HepG2 (cell line): ENCODE measurements around the gene DND1. TPM values are rescaled to one million over a fixed set of nuclear protein-coding genes. Genes with fewer than 3 reads are reported as not detected.

Experiments
- ATAC-seq: fragments of 200-7000 bp; cut with Tn5 transposase; 3 replicates; pipeline ENCODE4 v1.9.1; 2020; ENCODE audit warnings: mild to moderate bottlenecking, moderate library complexity
- BruUV-seq: library from RNA; stranded (reverse); fragments of 400-500 nt; replicated peaks from 2 replicates; lab custom pipeline; 2021; lab: Mats Ljungman, UMichigan
- CTCF ChIA-PET: fragments of 300-600 bp; formaldehyde crosslinking; extraction: SDS; loops from one replicate; lab custom pipeline; 2021; ENCODE audit warnings: low total read pairs, inconsistent platforms, low intra/inter-chr PET ratio; lab: Yijun Ruan, JAX
- POLR2A ChIA-PET: fragments of 350-600 bp; sonication (Branson Sonifier 250); formaldehyde crosslinking; loops from one replicate; lab custom pipeline; 2020; ENCODE audit warnings: antibody characterized with exemption, inconsistent platforms; lab: Yijun Ruan, JAX
- DNase-seq: peaks from one replicate; pipeline ENCODE4 v3.0.0-alpha.2; 2015; ENCODE audit warnings: low spot score
- FAIRE-seq: peaks from 3 replicates; lab custom pipeline; 2011; peaks lifted over from hg19 to GRCh38; lab: Jason Lieb, UNC
- H2AFZ ChIP-seq: one replicate; pipeline ENCODE4 v1.6.1; 2011; ENCODE audit warnings: low read length, inconsistent platforms
- H3K27ac ChIP-seq: fragments of 300-600 bp; 3 replicates; pipeline ENCODE4 v1.8.0; 2011; ENCODE audit warnings: mixed run types, mild to moderate bottlenecking, mixed read lengths, low read length, inconsistent platforms; ENCODE audit not compliant: insufficient read depth; ENCODE audit errors: extremely low read length
- H3K27me3 ChIP-seq, 2 experiments: fragments of 200-600 bp in 1 of 2; 2 replicates in 1 of 2; 3 replicates in 1 of 2; pipeline versions ENCODE4 v1.6.0 to v1.8.0; 2011; ENCODE audit warnings: low read length in 2 of 2, mild to moderate bottlenecking in 2 of 2, moderate library complexity in 2 of 2, inconsistent platforms in 1 of 2; ENCODE audit not compliant: insufficient read depth in 2 of 2, control insufficient read depth in 1 of 2
- H3K36me3 ChIP-seq, 2 experiments: fragments of 200-600 bp in 1 of 2; replicated peaks in 1 of 2; 2 replicates in 1 of 2; 3 replicates in 1 of 2; pipeline versions ENCODE4 v1.5.1 to v1.8.0; 2011; ENCODE audit warnings: low read length in 2 of 2, inconsistent platforms in 1 of 2; ENCODE audit not compliant: insufficient read depth in 2 of 2, control insufficient read depth in 1 of 2
- H3K4me1 ChIP-seq: 2 replicates; pipeline ENCODE4 v1.5.1; 2012; ENCODE audit warnings: low read length, inconsistent platforms; ENCODE audit not compliant: insufficient read depth
- H3K4me2 ChIP-seq: 2 replicates; pipeline ENCODE4 v1.6.0; 2011; ENCODE audit warnings: low read depth, low read length, inconsistent platforms
- H3K4me3 ChIP-seq, 3 experiments: fragments of 200-600 bp in 1 of 3; sonication (generic), shearing (Covaris generic) in 1 of 3; replicated peaks in 1 of 3; 2 replicates each; pipeline ENCODE4 v1.5.1; 2011 to 2016; ENCODE audit warnings: low read length in 3 of 3, inconsistent platforms in 2 of 3, low read depth in 2 of 3, mild to moderate bottlenecking in 2 of 3, control low read depth in 1 of 3, mixed read lengths in 1 of 3; ENCODE audit not compliant: insufficient read depth in 1 of 3
- H3K79me2 ChIP-seq: one replicate; pipeline ENCODE4 v1.6.1; 2011; ENCODE audit warnings: low read length, inconsistent platforms; ENCODE audit not compliant: insufficient read depth
- H3K9ac ChIP-seq: 2 replicates; pipeline ENCODE4 v1.6.0; 2011; ENCODE audit warnings: mild to moderate bottlenecking, low read depth, low read length, inconsistent platforms; ENCODE audit not compliant: insufficient read depth
- H3K9me3 ChIP-seq: 2 replicates; pipeline ENCODE4 v1.5.1; 2012; ENCODE audit warnings: mild to moderate bottlenecking, low read length
- H4K20me1 ChIP-seq: 2 replicates; pipeline ENCODE4 v1.6.0; 2011; ENCODE audit warnings: inconsistent platforms, mild to moderate bottlenecking, low read length, moderate library complexity; ENCODE audit not compliant: insufficient read depth
- BRF2 ChIP-seq: sonication (generic); formaldehyde crosslinking; IDR thresholded peaks from 2 replicates; pipeline ENCODE4 v1.8.1; 2022; ENCODE audit warnings: mild to moderate bottlenecking, missing genetic modification reagents
- FOSL2 ChIP-seq: sonication (generic); formaldehyde crosslinking; IDR thresholded peaks from 2 replicates; pipeline ENCODE4 v1.4.0; 2020; ENCODE audit warnings: missing genetic modification reagents
- KDM3A ChIP-seq: IDR thresholded peaks from 2 replicates; pipeline ENCODE4 v1.6.1; 2018; ENCODE audit warnings: low read depth, missing compliant biosample characterization
- MAZ ChIP-seq, 2 experiments: sonication (generic) in 1 of 2; formaldehyde crosslinking in 1 of 2; IDR thresholded peaks; 2 replicates each; pipeline versions ENCODE4 v1.5.0 to v1.6.1; 2012 to 2020; ENCODE audit warnings: low read depth in 2 of 2, mild to moderate bottlenecking in 2 of 2, borderline replicate concordance in 1 of 2, improper control_type of control experiment in 1 of 2, low read length in 1 of 2, missing genetic modification reagents in 1 of 2, moderate library complexity in 1 of 2
- MEIS2 ChIP-seq: sonication (generic); formaldehyde crosslinking; IDR thresholded peaks from 2 replicates; pipeline ENCODE4 v1.9.0; 2021; ENCODE audit warnings: mild to moderate bottlenecking, missing genetic modification reagents
- NFATC3 ChIP-seq: sonication (generic); formaldehyde crosslinking; IDR thresholded peaks from 2 replicates; pipeline ENCODE4 v1.5.1; 2020; ENCODE audit warnings: mild to moderate bottlenecking, missing genetic modification reagents
- SMYD3 ChIP-seq: sonication (generic); formaldehyde crosslinking; IDR thresholded peaks from 2 replicates; pipeline ENCODE4 v1.8.1; 2023; ENCODE audit warnings: mild to moderate bottlenecking, missing genetic modification reagents
- SRSF4 ChIP-seq: fragments of 200-400 bp; formaldehyde crosslinking; IDR thresholded peaks from one replicate; pipeline ENCODE4 v1.6.1; 2018; ENCODE audit warnings: mild to moderate bottlenecking, low read depth, low read length, moderate library complexity; ENCODE audit not compliant: poor library complexity, severe bottlenecking
- TOPORS ChIP-seq: sonication (generic); formaldehyde crosslinking; IDR thresholded peaks from 2 replicates; pipeline ENCODE4 v1.8.0; 2023; ENCODE audit warnings: mild to moderate bottlenecking, missing genetic modification reagents
- U2AF1 ChIP-seq: fragments of 200-400 bp; formaldehyde crosslinking; optimal IDR thresholded peaks from 2 replicates; pipeline ENCODE3; 2017; ENCODE audit warnings: mild to moderate bottlenecking, low read depth, low read length
- ZNF136 ChIP-seq: sonication (generic); formaldehyde crosslinking; IDR thresholded peaks from 2 replicates; pipeline ENCODE4 v1.8.1; 2022; ENCODE audit warnings: low read depth, mild to moderate bottlenecking, moderate library complexity, missing genetic modification reagents
- ZNF207 ChIP-seq: fragments of 450-650 bp; IDR thresholded peaks from 2 replicates; pipeline ENCODE4 v1.6.1; 2016; ENCODE audit warnings: antibody characterized with exemption, borderline replicate concordance
- ZNF235 ChIP-seq: sonication (generic); formaldehyde crosslinking; IDR thresholded peaks from 2 replicates; pipeline ENCODE4 v1.8.1; 2023; ENCODE audit warnings: mild to moderate bottlenecking, missing genetic modification reagents, borderline replicate concordance
- ZNF569 ChIP-seq: sonication (generic); formaldehyde crosslinking; IDR thresholded peaks from 2 replicates; pipeline ENCODE4 v1.5.0; 2020; ENCODE audit warnings: mild to moderate bottlenecking, missing genetic modification reagents, moderate library complexity, borderline replicate concordance
- ZNF772 ChIP-seq: sonication (generic); formaldehyde crosslinking; IDR thresholded peaks from 2 replicates; pipeline ENCODE4 v1.5.0; 2020; ENCODE audit warnings: mild to moderate bottlenecking, missing genetic modification reagents
- ZNF891 ChIP-seq: sonication (generic); formaldehyde crosslinking; IDR thresholded peaks from 2 replicates; pipeline ENCODE4 v1.5.0; 2020; ENCODE audit warnings: mild to moderate bottlenecking, missing genetic modification reagents
- ZUFSP ChIP-seq: sonication (generic); formaldehyde crosslinking; IDR thresholded peaks from 2 replicates; pipeline ENCODE4 v1.9.0; 2021; ENCODE audit warnings: missing genetic modification reagents, mild to moderate bottlenecking, borderline replicate concordance
- WGBS: methylation state at CpG from one replicate; pipeline ENCODE4 v1.1.6; 2017; ENCODE audit warnings: low lambda C conversion rate; 5-methylcytosine and 5-hydroxymethylcytosine counted together
- in situ Hi-C: cut with HindIII; loops from 2 replicates; pipeline ENCODE4 v1.10.0; 2017; ENCODE audit warnings: low pct_unique_long_range_greater_than_20kb; ENCODE audit not compliant: extremely low pct_ligation_motif_present
- intact Hi-C: fragments of 100-400 bp; cut with micrococcal nuclease; formaldehyde crosslinking; loops from one replicate; pipeline ENCODE4 v1.10.0; 2022; ENCODE audit not compliant: unreplicated experiment
- polyA plus RNA-seq, 8 experiments: library from polyadenylated mRNA; depleted of rRNA in 3 of 8; stranded (reverse) in 7 of 8; unstranded in 1 of 8; fragments of >200 nt; fragmentation: Illumina TruSeq in 4 of 8; extraction: Trizol in 4 of 8; gene quantifications; 2 replicates each; pipeline versions ENCODE4 v1.2.1 to v1.2.3, GENCODE V29; 2011 to 2016; ENCODE audit warnings: low read depth in 4 of 8, missing spikeins in 1 of 8, mixed read lengths in 1 of 8; ENCODE audit not compliant: insufficient read depth in 1 of 8
- total RNA-seq, 5 experiments: library from RNA; depleted of rRNA; stranded (reverse); fragments of >200 nt; fragmentation: Illumina TruSeq; extraction: Trizol; gene quantifications; 2 replicates each; pipeline ENCODE4 v1.2.3, GENCODE V29; 2016; ENCODE audit warnings: low read depth in 1 of 5

Gene DND1
- total and polyA plus RNA-seq, 2 of the 13 experiments (the other 11 are each of a cell fraction or from before 2014, with no cell fraction given): 0.48 to 0.55 TPM

GRCh38 chr5:140696891-140697492, 23.6 kb upstream of the DND1 start:
- Histone ChIP-seq H3K4me1 (peaks cover 31% of the 10 kb centered on the region), H3K4me2 (no peak overlapping the region), H3K9ac (no peak overlapping the region), H3K4me3 (no peak overlapping the region), H3K9me3 (no peaks in the 10 kb centered on the region), H3K36me3 (peaks cover 17 to 64% of the 10 kb centered on the region in 2 experiments), H3K79me2 (peaks cover 36% of the 10 kb centered on the region), H2AFZ (no peak overlapping the region), H4K20me1 (no peaks in the 10 kb centered on the region), H3K27me3 (no peaks in the 10 kb centered on the region; a peak in 1 of 5 replicates)
- ChIA-PET CTCF (no interaction called here), POLR2A (no interaction called here)
- no TSS peak for BruUV-seq
- DNase-seq (no peak), ATAC-seq (no peak), FAIRE-seq (no peak)
- in situ Hi-C loops (no loop called here), intact Hi-C loops (no loop called here)
- 98% methylated on average over 4 of the region's 4 CpGs for WGBS
- TF ChIP-seq BRF2 (CRISPR knock-in tag): no peak
- TF ChIP-seq FOSL2: no peak
- TF ChIP-seq KDM3A (CRISPR knock-in tag): no peak
- no peak for TF ChIP-seq U2AF1
- TF ChIP-seq SRSF4: no peak
- TF ChIP-seq MEIS2 (CRISPR knock-in tag): no peak
- TF ChIP-seq, all 625 proteins: peak for 0
- H3K27ac ChIP-seq: no peak overlapping the region

GRCh38 chr5:140694276-140694675, 20.9 kb upstream of the DND1 start:
- intact Hi-C loops: no loop called here
- in situ Hi-C loops: no loop called here
- peaks cover 28% of the 10 kb centered on the region for H3K4me1 ChIP-seq
- no peaks in the 10 kb centered on the region; a peak in 1 of 5 replicates for H3K27me3 ChIP-seq
- H3K4me3 ChIP-seq: no peak overlapping the region
- H3K9ac ChIP-seq: no peak overlapping the region
- WGBS: 95% methylated on average over 5 of the region's 5 CpGs
- peaks cover 15 to 55% of the 10 kb centered on the region in 2 experiments for H3K36me3 ChIP-seq
- ChIA-PET POLR2A (no interaction called here), CTCF (no interaction called here)
- BruUV-seq: no TSS peak
- H3K27ac ChIP-seq: no peak overlapping the region
- H4K20me1 ChIP-seq: no peaks in the 10 kb centered on the region
- H3K9me3 ChIP-seq: no peaks in the 10 kb centered on the region
- peaks cover 36% of the 10 kb centered on the region for H3K79me2 ChIP-seq
- DNase-seq (no peak), FAIRE-seq (no peak), ATAC-seq (no peak)
- no peak overlapping the region for H3K4me2 ChIP-seq
- H2AFZ ChIP-seq: no peak overlapping the region
- TF ChIP-seq MAZ (IDR thresholded peaks at IDR 0.05; ENCODE audit: borderline replicate concordance, low read depth, low read length) (no peak), MAZ (CRISPR knock-in tag; IDR thresholded peaks at IDR 0.05; ENCODE audit: low read depth) (no peak), ZNF207 (no peak), ZNF235 (CRISPR knock-in tag) (no peak), ZNF772 (no peak), ZNF569 (no peak), ZUFSP (CRISPR knock-in tag) (no peak), ZNF891 (CRISPR knock-in tag) (no peak), TOPORS (CRISPR knock-in tag) (no peak), NFATC3 (CRISPR knock-in tag) (no peak), ZNF136 (CRISPR knock-in tag) (no peak), SMYD3 (CRISPR knock-in tag) (no peak)
